GM19463 (cell line): ENCODE measurements around the gene PARVA.
"Not testable (repeated sequence)": the region's sequence is repeated elsewhere in the genome, so short reads cannot be mapped to it uniquely, and the experiment has no call there.

Source experiments
- ATAC-seq: cut with Tn5 transposase; IDR thresholded peaks from one replicate; pipeline ENCODE4 v1.9.1; 2021; ENCODE audit warnings: mild to moderate bottlenecking, moderate library complexity; ENCODE audit not compliant: unreplicated experiment

PARVA gene, protein sequence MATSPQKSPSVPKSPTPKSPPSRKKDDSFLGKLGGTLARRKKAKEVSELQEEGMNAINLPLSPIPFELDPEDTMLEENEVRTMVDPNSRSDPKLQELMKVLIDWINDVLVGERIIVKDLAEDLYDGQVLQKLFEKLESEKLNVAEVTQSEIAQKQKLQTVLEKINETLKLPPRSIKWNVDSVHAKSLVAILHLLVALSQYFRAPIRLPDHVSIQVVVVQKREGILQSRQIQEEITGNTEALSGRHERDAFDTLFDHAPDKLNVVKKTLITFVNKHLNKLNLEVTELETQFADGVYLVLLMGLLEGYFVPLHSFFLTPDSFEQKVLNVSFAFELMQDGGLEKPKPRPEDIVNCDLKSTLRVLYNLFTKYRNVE

GRCh38 chr11:12377106-12377823 is at the start of gene PARVA:
Gene PARVA (plus strand): TSS chr11:12377571. CDS start chr11:12377648, 77 bp downstream.
- ATAC-seq, result no peak

- no peak for ATAC-seq
Observed at GRCh38 chr11:12329169-12329568, 48.2 kb upstream of the PARVA start.

DNA sequence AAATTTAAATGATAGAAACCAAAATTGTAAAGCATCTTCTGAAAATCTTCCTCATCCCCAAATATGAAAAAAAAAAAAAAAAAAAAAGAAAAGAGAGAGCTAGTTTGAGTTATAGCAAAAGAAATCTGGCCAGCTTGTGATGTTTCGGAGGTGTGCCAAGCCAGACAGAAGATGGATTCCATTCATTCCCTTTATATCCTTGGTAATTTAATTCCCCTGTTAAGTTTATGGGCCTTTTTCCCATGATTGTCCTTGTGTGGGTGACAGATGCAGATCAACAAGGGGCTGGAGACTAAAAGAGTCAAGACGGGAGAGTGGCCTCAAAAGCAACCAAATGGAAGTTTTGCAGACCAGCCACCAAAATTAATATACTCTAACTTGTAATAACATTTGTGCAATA is 47.6 kb upstream of the PARVA start:
- no peak for ATAC-seq

GRCh38 chr11:12330485-12331231 is 46.7 kb upstream of the PARVA start:
- ATAC-seq, result no peak

DNA sequence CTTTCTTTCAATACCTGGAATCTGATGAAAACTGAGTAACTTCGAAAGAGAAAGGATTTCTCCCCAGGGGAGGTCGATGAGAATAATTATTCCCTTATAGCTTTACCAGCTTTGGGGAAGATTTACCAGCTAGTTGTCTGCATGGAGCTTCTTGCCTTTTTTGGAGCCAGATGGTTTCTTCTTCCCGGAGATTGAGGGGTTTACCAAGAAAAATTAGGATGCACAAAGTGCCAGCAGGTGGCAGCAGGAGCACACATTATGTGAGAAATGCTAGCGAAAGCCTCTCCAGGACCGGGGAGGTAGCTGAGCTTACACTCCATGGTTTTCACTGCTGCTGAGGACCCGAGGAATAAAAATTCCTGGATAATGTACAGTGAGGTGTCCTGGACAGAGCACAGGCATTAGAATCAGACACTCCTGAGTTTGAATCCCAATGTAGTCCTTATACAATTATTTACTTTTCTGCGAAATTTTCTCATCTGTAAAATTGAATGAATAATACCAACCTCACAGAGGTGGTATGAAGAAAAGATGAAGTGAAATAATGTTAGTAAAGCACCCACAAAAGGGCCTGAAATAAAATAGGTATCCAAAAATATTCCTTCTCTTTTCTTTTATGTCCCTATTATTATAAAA is 46.0 kb upstream of the PARVA start:
- ATAC-seq, result no peak

- no peak for ATAC-seq
Observed at GRCh38 chr11:12343526-12343925, 33.8 kb upstream of the PARVA start.

DNA sequence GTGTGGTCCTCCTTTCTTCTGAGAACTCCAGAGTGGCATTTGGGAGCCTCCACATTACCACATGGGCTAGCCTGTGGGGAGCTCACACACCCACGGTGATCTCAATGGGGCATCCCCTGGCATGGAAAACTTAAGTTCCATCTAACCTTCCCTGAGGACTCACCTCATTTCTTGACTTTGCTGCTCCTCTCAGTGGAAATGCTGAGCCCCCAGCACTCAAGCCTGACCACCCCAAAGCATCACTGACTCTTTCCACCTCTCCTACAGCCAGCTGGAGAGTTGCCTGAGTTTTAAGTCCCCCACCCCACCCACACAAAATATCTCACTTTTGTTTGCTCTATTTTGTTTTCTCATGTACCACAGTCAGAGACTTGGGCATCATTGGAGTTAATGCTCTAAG is 23.8 kb upstream of the PARVA start:
- ATAC-seq, result no peak

- no peak for ATAC-seq
Observed at GRCh38 chr11:12354750-12355545, 22.4 kb upstream of the PARVA start.

- ATAC-seq, result no peak
Observed at GRCh38 chr11:12356944-12357655, 20.3 kb upstream of the PARVA start.

GRCh38 chr11:12357697-12358096 is 19.7 kb upstream of the PARVA start:
- not testable (repeated sequence) for ATAC-seq

GRCh38 chr11:12358302-12359188 is 18.8 kb upstream of the PARVA start:
- ATAC-seq, result no peak

DNA sequence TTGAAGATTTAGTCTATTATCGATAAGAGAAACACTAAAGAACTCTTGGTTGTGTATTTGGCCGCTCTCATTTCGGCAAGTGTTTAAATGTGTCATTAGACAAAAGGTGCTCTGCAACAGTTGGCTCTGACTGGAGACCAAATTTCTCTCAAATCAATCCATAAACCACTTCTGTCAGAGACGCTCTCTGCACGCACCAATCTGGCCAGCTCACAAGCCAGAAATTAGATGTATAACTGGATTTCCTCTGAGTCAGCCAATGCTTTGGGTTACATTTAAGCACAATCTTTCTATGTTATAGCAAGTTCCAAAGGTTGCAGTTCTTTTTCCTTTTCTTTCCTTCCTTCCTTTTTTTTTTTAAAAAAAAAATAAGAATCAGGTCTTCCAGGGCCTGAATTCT is 17.6 kb upstream of the PARVA start:
- ATAC-seq, result no peak

DNA sequence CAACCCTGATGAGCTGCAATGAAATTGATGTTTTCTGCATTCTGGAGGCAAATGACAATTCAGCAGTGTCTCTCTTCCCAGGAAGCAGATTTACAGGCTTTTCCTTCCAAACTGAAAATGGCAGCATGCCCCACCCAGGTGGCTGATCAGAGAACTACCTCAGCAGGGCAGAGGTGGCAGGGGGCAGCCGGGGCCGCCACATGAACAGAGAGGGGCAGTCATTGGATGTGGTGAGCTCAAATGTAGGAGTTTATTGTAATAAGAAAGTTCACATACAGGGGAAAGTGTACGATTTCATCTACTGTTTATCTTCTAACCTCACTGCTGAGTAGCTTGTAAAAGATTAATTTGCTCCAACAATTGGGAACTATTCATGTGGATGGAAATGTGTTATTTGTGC is 15.7 kb upstream of the PARVA start:
- ATAC-seq, result no peak

DNA sequence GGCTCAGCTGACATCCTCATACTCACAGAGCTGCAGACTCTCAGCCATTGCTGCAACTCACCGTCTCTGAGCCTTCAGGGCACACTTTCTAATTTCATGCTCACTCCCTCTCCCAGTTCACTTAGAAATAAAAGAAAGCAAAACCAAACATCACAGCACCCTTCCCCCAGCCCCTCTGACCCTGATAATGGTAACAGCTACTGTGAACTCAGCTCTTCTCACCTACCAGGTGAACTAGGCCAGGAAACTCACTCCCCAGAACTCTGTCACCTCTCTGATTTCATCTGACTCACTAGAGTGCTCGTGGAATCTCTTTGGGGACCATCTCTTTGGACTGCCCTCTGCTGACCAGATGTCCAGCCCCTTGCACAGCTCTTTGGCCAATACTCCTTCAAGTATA is 14.5 kb upstream of the PARVA start:
- no peak for ATAC-seq

GRCh38 chr11:12363373-12363772 is 14.0 kb upstream of the PARVA start:
- no peak for ATAC-seq

- not testable (repeated sequence) for ATAC-seq
Observed at GRCh38 chr11:12365965-12366575, 11.3 kb upstream of the PARVA start.

- not testable (repeated sequence) for ATAC-seq
Observed at GRCh38 chr11:12367057-12367456, 10.3 kb upstream of the PARVA start.

- ATAC-seq, result no peak
Observed at GRCh38 chr11:12372111-12372510, 5.3 kb upstream of the PARVA start.
